ENCODE results near the gene SGPP2.
"Not testable (repeated sequence)": the region's sequence is repeated elsewhere in the genome, so short reads cannot be mapped to it uniquely, and the experiment has no call there.

The SGPP2 gene

GRCh38 chr2:222424276-222424728, at the start of gene SGPP2:
SGPP2 (plus strand) TSS chr2:222424543; CDS start chr2:222424603, 60 bp downstream.
- DNase-seq (ENCODE audit: low read depth in 4 of 4, low spot score in 1 of 4): peak in 1 of 4 experiments; percentile 8

GRCh38 chr2:222375798-222376197, 48.5 kb upstream of the SGPP2 start:
- no peak for DNase-seq (ENCODE audit: low read depth in 4 of 4, low spot score in 1 of 4)

GRCh38 chr2:222380456-222380855, 43.9 kb upstream of the SGPP2 start:
- DNase-seq (ENCODE audit: low read depth in 4 of 4, low spot score in 1 of 4): no peak

GRCh38 chr2:222381566-222381965, 42.8 kb upstream of the SGPP2 start:
- DNase-seq (ENCODE audit: low read depth in 4 of 4, low spot score in 1 of 4): no peak

GRCh38 chr2:222383255-222383654, 41.1 kb upstream of the SGPP2 start:
- no peak for DNase-seq (ENCODE audit: low read depth in 4 of 4, low spot score in 1 of 4)

- no peak for DNase-seq (ENCODE audit: low read depth in 4 of 4, low spot score in 1 of 4)
Observed at GRCh38 chr2:222391743-222392285, 32.5 kb upstream of the SGPP2 start.

GRCh38 chr2:222393733-222394267, 30.5 kb upstream of the SGPP2 start:
- no peak for DNase-seq (ENCODE audit: low read depth in 4 of 4, low spot score in 1 of 4)

- DNase-seq (ENCODE audit: low read depth in 4 of 4, low spot score in 1 of 4): no peak
Observed at GRCh38 chr2:222398446-222398885, 25.9 kb upstream of the SGPP2 start.

GRCh38 chr2:222399038-222399783, 25.1 kb upstream of the SGPP2 start:
- no peak for DNase-seq (ENCODE audit: low read depth in 4 of 4, low spot score in 1 of 4)

GRCh38 chr2:222404151-222404905, 20.0 kb upstream of the SGPP2 start:
- no peak for DNase-seq (ENCODE audit: low read depth in 4 of 4, low spot score in 1 of 4)

- no peak for DNase-seq (ENCODE audit: low read depth in 4 of 4, low spot score in 1 of 4)
Observed at GRCh38 chr2:222408684-222409083, 15.7 kb upstream of the SGPP2 start.

- DNase-seq (ENCODE audit: low read depth in 4 of 4, low spot score in 1 of 4): no peak
Observed at GRCh38 chr2:222410534-222410933, 13.8 kb upstream of the SGPP2 start.

GRCh38 chr2:222412334-222412733, 12.0 kb upstream of the SGPP2 start:
- DNase-seq (ENCODE audit: low read depth in 4 of 4, low spot score in 1 of 4): not testable (repeated sequence)

GRCh38 chr2:222413295-222413911, 10.9 kb upstream of the SGPP2 start:
- DNase-seq (ENCODE audit: low read depth in 4 of 4, low spot score in 1 of 4): no peak

- DNase-seq (ENCODE audit: low read depth in 4 of 4, low spot score in 1 of 4): no peak
Observed at GRCh38 chr2:222418739-222419138, 5.6 kb upstream of the SGPP2 start.

- no peak for DNase-seq (ENCODE audit: low read depth in 4 of 4, low spot score in 1 of 4)
Observed at GRCh38 chr2:222420508-222420907, 3.8 kb upstream of the SGPP2 start.

GRCh38 chr2:222421626-222422025, 2.7 kb upstream of the SGPP2 start:
- DNase-seq (ENCODE audit: low read depth in 4 of 4, low spot score in 1 of 4): no peak

GRCh38 chr2:222423186-222423585, 1.2 kb upstream of the SGPP2 start:
- no peak for DNase-seq (ENCODE audit: low read depth in 4 of 4, low spot score in 1 of 4)

GRCh38 chr2:222423632-222424275, 589 bp upstream of the SGPP2 start:
- DNase-seq (ENCODE audit: low read depth in 4 of 4, low spot score in 1 of 4): peak in 3 of 4 experiments; percentile 12 to 50 (median 44)

- DNase-seq (ENCODE audit: low read depth in 4 of 4, low spot score in 1 of 4): peak in 1 of 4 experiments; percentile 24
Observed at GRCh38 chr2:222424729-222425671, 657 bp downstream of the SGPP2 start.

All from stimulated activated CD4-positive, alpha-beta T cell treated with anti-CD3 and anti-CD28 coated beads, Interleukin-1b, Interleukin-23, amount 100 ng/mL, for 24 hours (primary cell).